Activated effector memory CD4-positive, alpha-beta T cell treated with Interleukin-2 at 50 U/mL for 16 hours (primary cell): ENCODE measurements around the gene BCAR1.
"Not testable (repeated sequence)": the region's sequence is repeated elsewhere in the genome, so short reads cannot be mapped to it uniquely, and the experiment has no call there.

Experiments used
- DNase-seq: peaks from one replicate; pipeline ENCODE4 v3.0.0-alpha.2; 2020

The BCAR1 gene

GRCh38 chr16:75252946-75253911, 1.8 kb upstream of the BCAR1 start:
- DNase-seq, result no peak

GRCh38 chr16:75252049-75252864, 833 bp upstream of the BCAR1 start:
- DNase-seq, result no peak

- no peak for DNase-seq
Observed at GRCh38 chr16:75250809-75251279, 580 bp downstream of the BCAR1 start.

GRCh38 chr16:75250089-75250808, 1.2 kb downstream of the BCAR1 start:
- DNase-seq, result no peak

- no peak for DNase-seq
Observed at GRCh38 chr16:75249441-75249840, 2.0 kb downstream of the BCAR1 start.

GRCh38 chr16:75248536-75249380, 2.7 kb downstream of the BCAR1 start:
- DNase-seq, result no peak

GRCh38 chr16:75248142-75248535, 3.3 kb downstream of the BCAR1 start:
- DNase-seq, result no peak

- DNase-seq, result no peak
Observed at GRCh38 chr16:75247249-75247648, 4.2 kb downstream of the BCAR1 start.

GRCh38 chr16:75246504-75247205, 4.8 kb downstream of the BCAR1 start:
- no peak for DNase-seq

GRCh38 chr16:75244844-75245758, 6.3 kb downstream of the BCAR1 start:
- no peak for DNase-seq

GRCh38 chr16:75244225-75244809, 7.1 kb downstream of the BCAR1 start:
- DNase-seq, result no peak

GRCh38 chr16:75243667-75244224, 7.7 kb downstream of the BCAR1 start:
- no peak for DNase-seq

GRCh38 chr16:75242436-75243078, 8.9 kb downstream of the BCAR1 start:
- not testable (repeated sequence) for DNase-seq

GRCh38 chr16:75241955-75242354, 9.5 kb downstream of the BCAR1 start:
- DNase-seq, result no peak

- DNase-seq, result no peak
Observed at GRCh38 chr16:75241412-75241811, 10.0 kb downstream of the BCAR1 start.

GRCh38 chr16:75240633-75241032, 10.8 kb downstream of the BCAR1 start:
- not testable (repeated sequence) for DNase-seq

- no peak for DNase-seq
Observed at GRCh38 chr16:75239542-75240122, 11.8 kb downstream of the BCAR1 start.

- no peak for DNase-seq
Observed at GRCh38 chr16:75238853-75239541, 12.4 kb downstream of the BCAR1 start.
